ENCODE measurements around the gene VDAC2. TPM values are rescaled to one million over a fixed set of nuclear protein-coding genes. Genes with fewer than 3 reads are reported as not detected.
A peak's percentile ranks its signal among the peaks of the same experiment; 100 is the strongest.

The VDAC2 gene
- total RNA-seq, 4 donors from 2014 or later, result 118 to 152 (median 138) TPM

- TF ChIP-seq CTCF (IDR thresholded peaks at IDR 0.05) (no peak), POLR2A (IDR thresholded peaks at IDR 0.05) (no peak)
- no peak overlapping the region for H3K4me3 ChIP-seq
- H3K9me3 ChIP-seq, result peaks cover 0 to 6% (median 0%) of the 10 kb centered on the region in 4 donors
These were observed 50.4 kb downstream of the VDAC2 start for GRCh38 chr10:75260990-75261389.

GRCh38 chr10:75261813-75262705 lies 51.5 kb downstream of the VDAC2 start:
- TF ChIP-seq POLR2A (IDR thresholded peaks at IDR 0.05), result no peak
- TF ChIP-seq CTCF (IDR thresholded peaks at IDR 0.05), result no peak
- H3K36me3 ChIP-seq, result no peaks in the 10 kb centered on the region
- peak overlapping the region in 3 of 4 donors; percentile 11 to 71 (median 64) for H3K27ac ChIP-seq
- H3K9me3 ChIP-seq, result peaks cover 0 to 6% (median 0%) of the 10 kb centered on the region in 4 donors
- no peak for DNase-seq
- H3K4me1 ChIP-seq, result peaks cover 0 to 15% (median 0%) of the 10 kb centered on the region in 4 donors
- H3K27me3 ChIP-seq, result no peaks in the 10 kb centered on the region
- no peak overlapping the region for H3K4me3 ChIP-seq

More at GRCh38 chr10:75260990-75261389, 50.4 kb downstream of the VDAC2 start:
- Histone ChIP-seq H3K4me1 (peaks cover 0 to 15% (median 0%) of the 10 kb centered on the region in 4 donors), H3K36me3 (no peaks in the 10 kb centered on the region), H3K27ac (no peak overlapping the region), H3K27me3 (no peaks in the 10 kb centered on the region)
- no peak for DNase-seq

GRCh38 chr10:75263806-75264205 lies 53.2 kb downstream of the VDAC2 start:
- TF ChIP-seq CTCF (IDR thresholded peaks at IDR 0.05) (no peak), POLR2A (IDR thresholded peaks at IDR 0.05) (no peak)
- H3K9me3 ChIP-seq, result peaks cover 0 to 6% (median 0%) of the 10 kb centered on the region in 4 donors
- peak overlapping the region in 1 of 4 donors; percentile 71 for H3K27ac ChIP-seq
- DNase-seq, result no peak
- no peaks in the 10 kb centered on the region for H3K27me3 ChIP-seq
- peaks cover 0 to 15% (median 0%) of the 10 kb centered on the region in 4 donors for H3K4me1 ChIP-seq
- H3K36me3 ChIP-seq, result no peaks in the 10 kb centered on the region
- H3K4me3 ChIP-seq, result no peak overlapping the region

- Histone ChIP-seq H3K36me3 (no peaks in the 10 kb centered on the region), H3K27me3 (no peaks in the 10 kb centered on the region), H3K4me3 (no peak overlapping the region), H3K4me1 (peaks cover 0 to 15% (median 0%) of the 10 kb centered on the region in 4 donors), H3K9me3 (peaks cover 0 to 4% (median 0%) of the 10 kb centered on the region in 4 donors), H3K27ac (no peak overlapping the region)
- TF ChIP-seq POLR2A (IDR thresholded peaks at IDR 0.05), result no peak
- no peak for TF ChIP-seq CTCF (IDR thresholded peaks at IDR 0.05)
- DNase-seq, result no peak
These were observed 55.3 kb downstream of the VDAC2 start for GRCh38 chr10:75265856-75266255.

GRCh38 chr10:75266945-75267344 lies 56.3 kb downstream of the VDAC2 start:
- DNase-seq, result no peak
- peaks cover 0 to 12% (median 0%) of the 10 kb centered on the region in 4 donors for H3K4me1 ChIP-seq
- TF ChIP-seq POLR2A (IDR thresholded peaks at IDR 0.05), result no peak
- TF ChIP-seq CTCF (IDR thresholded peaks at IDR 0.05), result no peak

More at GRCh38 chr10:75266945-75267344, 56.3 kb downstream of the VDAC2 start:
- Histone ChIP-seq H3K4me3 (no peak overlapping the region), H3K27ac (no peak overlapping the region), H3K27me3 (no peaks in the 10 kb centered on the region), H3K36me3 (no peaks in the 10 kb centered on the region), H3K9me3 (no peaks in the 10 kb centered on the region)

All from Peyer's patch (tissue), 4 donors.